ENCODE measurements around the gene XYLT1. TPM values are rescaled to one million over a fixed set of nuclear protein-coding genes. Genes with fewer than 3 reads are reported as not detected.

XYLT1 gene
- total and polyA plus RNA-seq, 2 of the 8 experiments (the other 6 are each of a cell fraction or from before 2014, with no cell fraction given), result 6.6 to 25.4 TPM

GRCh38 chr16:17224350-17224749 is 246.4 kb downstream of the XYLT1 start:
- H3K27ac ChIP-seq (ENCODE audit: low read depth, low read length), result no peak overlapping the region
- H2BK20ac ChIP-seq (ENCODE audit: low read length), result no peak overlapping the region
- 89% methylated on average over 5 of the region's 5 CpGs; no CpG with 5 or more reads in 1 of the 2 experiments for WGBS, 2 experiments (ENCODE audit: extremely low coverage in 1 of 2, insufficient coverage in 1 of 2, insufficient read length in 1 of 2, insufficient replicate concordance in 2 of 2, low coverage in 1 of 2, low lambda C conversion rate in 2 of 2, missing lambda C conversion rate in 1 of 2)

More at GRCh38 chr16:17224350-17224749, 246.4 kb downstream of the XYLT1 start:
- Histone ChIP-seq H3K23me2 (ENCODE audit: low read depth, low read length) (0 out of 2 replicates have a peak, but pooled peaks cover 2% of the 10 kb centered on the region), H2BK120ac (replicated peaks; ENCODE audit: low read depth, low read length) (no peak overlapping the region), H3K56ac (replicated peaks; ENCODE audit: insufficient read length, low read depth, low read length) (no peak overlapping the region), H3K4me2 (ENCODE audit: insufficient read depth in 1 of 2, low read depth in 2 of 2, low read length in 2 of 2) (no peak overlapping the region), H4K5ac (ENCODE audit: insufficient read length, low read depth, low read length) (no peak overlapping the region), H2BK15ac (ENCODE audit: low read length) (no peak overlapping the region), H3K9me3 (ENCODE audit: insufficient read depth in 2 of 2, low read depth in 1 of 2, low read length in 1 of 2) (no peaks in the 10 kb centered on the region), H3K4ac (replicated peaks; ENCODE audit: insufficient read length, low read depth, low read length) (no peak overlapping the region), H3K14ac (ENCODE audit: insufficient read length) (no peak overlapping the region), H3K4me3 (ENCODE audit: extremely low read depth in 1 of 4, insufficient read depth in 2 of 4, low read depth in 3 of 4, low read length in 4 of 4) (no peak overlapping the region), H2AK5ac (ENCODE audit: low read depth, low read length) (no peak overlapping the region), H2BK5ac (ENCODE audit: low read depth, low read length) (no peak overlapping the region), H3K27me3 (replicated peaks in 1 of 4; ENCODE audit: control insufficient read depth in 3 of 4, extremely low read depth in 1 of 4, insufficient read depth in 3 of 4, low read length in 3 of 4) (no peaks in the 10 kb centered on the region), H3K79me1 (ENCODE audit: low read depth, low read length) (peaks cover 2% of the 10 kb centered on the region; the same call in 1 of the 2 replicates), H3K4me1 (replicated peaks in 1 of 4; ENCODE audit: control insufficient read depth in 3 of 4, insufficient read depth in 4 of 4, low read length in 3 of 4) (peaks cover 0 to 20% (median 0%) of the 10 kb centered on the region in 4 experiments; a peak in 2 of 7 replicates), H3K9ac (replicated peaks in 1 of 4; ENCODE audit: extremely low read depth in 1 of 4, low read depth in 3 of 4, low read length in 3 of 4) (no peak overlapping the region), H3K36me3 (ENCODE audit: control insufficient read depth in 2 of 4, insufficient read depth in 4 of 4, low read length in 3 of 4) (no peaks in the 10 kb centered on the region), H3K23ac (ENCODE audit: insufficient read length) (no peak overlapping the region), H2AFZ (ENCODE audit: low read length) (no peak overlapping the region), H4K20me1 (replicated peaks in 1 of 2; ENCODE audit: control insufficient read depth in 1 of 2, insufficient read depth in 2 of 2, low read length in 2 of 2) (no peaks in the 10 kb centered on the region), H4K91ac (replicated peaks; ENCODE audit: insufficient read length, low read length) (no peak overlapping the region), H2BK12ac (ENCODE audit: low read depth, low read length) (no peak overlapping the region), H3K79me2 (ENCODE audit: control insufficient read depth in 1 of 2, insufficient read depth in 2 of 2, low read length in 2 of 2) (no peaks in the 10 kb centered on the region; a peak in 1 of 4 replicates), H4K8ac (ENCODE audit: extremely low read depth, insufficient read depth, low read length) (no peak overlapping the region), H3K18ac (ENCODE audit: extremely low read depth, low read length) (no peak overlapping the region)
- FAIRE-seq (no peak), DNase-seq (ENCODE audit: low read depth in 1 of 2, low spot score in 2 of 2) (no peak)
- ChIA-PET POLR2A (ENCODE audit: partially characterized antibody) (no interaction called here), CTCF (ENCODE audit: partially characterized antibody) (interaction anchor here (0.9 to 1.3 kb wide), 3 partner anchors 12 to 290 kb away, joined by 3 to 4 read pairs (median 3); no protein-coding TSS in a partner anchor)

All from H1 (cell line).